HepG2 (cell line): Measurements from ENCODE around the gene RING1. TPM values are rescaled to one million over a fixed set of nuclear protein-coding genes. Genes with fewer than 3 reads are reported as not detected.
A peak's percentile ranks its signal among the peaks of the same experiment; 100 is the strongest.

Source experiments
- ATAD3A ChIP-seq: sonication (generic); formaldehyde crosslinking; IDR thresholded peaks from 2 replicates; pipeline ENCODE4 v1.4.0; 2020; ENCODE audit warnings: missing genetic modification reagents
- MEIS1 ChIP-seq: sonication (generic); formaldehyde crosslinking; IDR thresholded peaks from 2 replicates; pipeline ENCODE4 v1.9.0; 2021; ENCODE audit warnings: mild to moderate bottlenecking, missing genetic modification reagents, moderate library complexity, borderline replicate concordance
- NFATC3 ChIP-seq: sonication (generic); formaldehyde crosslinking; IDR thresholded peaks from 2 replicates; pipeline ENCODE4 v1.5.1; 2020; ENCODE audit warnings: mild to moderate bottlenecking, missing genetic modification reagents
- SNRNP70 ChIP-seq: fragments of 200-400 bp; formaldehyde crosslinking; IDR thresholded peaks from 2 replicates; pipeline ENCODE4 v1.6.1; 2017; ENCODE audit warnings: mild to moderate bottlenecking, low read depth, low read length, moderate library complexity
- ZNF12 ChIP-seq: sonication (generic); formaldehyde crosslinking; IDR thresholded peaks from 2 replicates; pipeline ENCODE4 v1.5.0; 2020; ENCODE audit warnings: missing genetic modification reagents
- polyA plus RNA-seq, 8 experiments: library from polyadenylated mRNA; depleted of rRNA in 3 of 8; stranded (reverse) in 7 of 8; unstranded in 1 of 8; fragments of >200 nt; fragmentation: Illumina TruSeq in 4 of 8; extraction: Trizol in 4 of 8; gene quantifications; 2 replicates each; pipeline versions ENCODE4 v1.2.1 to v1.2.3, GENCODE V29; 2011 to 2016; ENCODE audit warnings: low read depth in 4 of 8, missing spikeins in 1 of 8, mixed read lengths in 1 of 8; ENCODE audit not compliant: insufficient read depth in 1 of 8
- total RNA-seq, 5 experiments: library from RNA; depleted of rRNA; stranded (reverse); fragments of >200 nt; fragmentation: Illumina TruSeq; extraction: Trizol; gene quantifications; 2 replicates each; pipeline ENCODE4 v1.2.3, GENCODE V29; 2016; ENCODE audit warnings: low read depth in 1 of 5
- TF ChIP-seq, protein P1 (sequence below): sonication (generic); formaldehyde crosslinking; IDR thresholded peaks from 2 replicates; pipeline ENCODE4 v1.4.0; 2020; ENCODE audit warnings: mild to moderate bottlenecking, missing genetic modification reagents
- TF ChIP-seq, protein P2 (sequence below): IDR thresholded peaks from 2 replicates; pipeline ENCODE4 v1.6.1; 2018; ENCODE audit warnings: missing genetic modification reagents, mild to moderate bottlenecking, missing compliant biosample characterization
- TF ChIP-seq, protein P3 (sequence below): sonication (generic); formaldehyde crosslinking; IDR thresholded peaks from one replicate; pipeline ENCODE4 v1.5.1; 2020; ENCODE audit warnings: mild to moderate bottlenecking, missing genetic modification reagents; ENCODE audit errors: not compliant biosample characterization
- TF ChIP-seq, protein P4 (sequence below): IDR thresholded peaks from 2 replicates; pipeline ENCODE4 v1.4.0; 2020; ENCODE audit warnings: mild to moderate bottlenecking, missing genetic modification reagents
- TF ChIP-seq, protein P5 (sequence below): sonication (generic); formaldehyde crosslinking; IDR thresholded peaks from 2 replicates; pipeline ENCODE4 v1.8.0; 2022; ENCODE audit warnings: mild to moderate bottlenecking, missing genetic modification reagents, moderate library complexity

RING1 gene
- total and polyA plus RNA-seq, 2 of the 13 experiments (the other 11 are each of a cell fraction or from before 2014, with no cell fraction given): 23.9 to 33.6 TPM

DNA sequence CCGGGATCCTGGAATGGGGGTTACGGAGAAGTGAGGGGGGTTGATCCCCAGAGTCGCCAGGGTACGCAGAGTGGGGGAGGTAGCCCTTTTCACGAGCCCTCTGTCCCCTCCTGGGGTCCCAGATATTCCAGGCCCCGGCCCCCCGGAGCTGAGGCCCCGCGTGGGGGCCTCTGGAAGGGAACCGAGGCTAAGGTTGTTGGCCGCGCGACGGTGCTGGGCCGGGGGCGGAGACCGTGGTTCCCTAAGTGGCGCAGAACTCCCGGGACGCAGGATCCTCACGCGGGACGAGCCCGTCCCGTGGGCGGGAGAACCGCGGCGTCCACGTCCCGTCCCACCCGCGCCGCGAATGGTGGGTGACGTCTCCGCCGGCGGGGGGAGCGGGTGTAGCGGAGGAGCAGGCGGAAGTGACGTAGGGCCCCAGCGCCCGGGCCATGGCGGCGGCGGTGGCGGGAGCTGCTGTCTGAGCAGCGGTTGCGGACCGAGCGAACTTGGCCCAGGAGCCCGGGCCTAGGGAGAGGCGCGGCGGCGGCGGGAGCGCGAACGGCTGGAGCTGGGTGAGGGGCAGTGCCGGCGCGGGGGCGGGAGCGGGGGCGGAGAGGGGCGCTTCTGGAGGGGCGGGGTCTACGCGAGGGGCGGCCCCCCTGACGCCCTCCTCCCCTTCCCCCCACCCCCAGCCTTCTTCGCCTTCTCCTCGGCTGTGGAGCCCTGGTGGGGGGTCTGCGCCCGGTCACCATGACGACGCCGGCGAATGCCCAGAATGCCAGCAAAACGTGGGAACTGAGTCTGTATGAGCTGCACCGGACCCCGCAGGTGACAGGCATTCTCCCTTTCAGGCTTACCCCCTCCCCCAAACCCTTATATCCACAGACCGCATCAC is at the start of gene RING1 (continued):
- TF ChIP-seq, protein P1, sequence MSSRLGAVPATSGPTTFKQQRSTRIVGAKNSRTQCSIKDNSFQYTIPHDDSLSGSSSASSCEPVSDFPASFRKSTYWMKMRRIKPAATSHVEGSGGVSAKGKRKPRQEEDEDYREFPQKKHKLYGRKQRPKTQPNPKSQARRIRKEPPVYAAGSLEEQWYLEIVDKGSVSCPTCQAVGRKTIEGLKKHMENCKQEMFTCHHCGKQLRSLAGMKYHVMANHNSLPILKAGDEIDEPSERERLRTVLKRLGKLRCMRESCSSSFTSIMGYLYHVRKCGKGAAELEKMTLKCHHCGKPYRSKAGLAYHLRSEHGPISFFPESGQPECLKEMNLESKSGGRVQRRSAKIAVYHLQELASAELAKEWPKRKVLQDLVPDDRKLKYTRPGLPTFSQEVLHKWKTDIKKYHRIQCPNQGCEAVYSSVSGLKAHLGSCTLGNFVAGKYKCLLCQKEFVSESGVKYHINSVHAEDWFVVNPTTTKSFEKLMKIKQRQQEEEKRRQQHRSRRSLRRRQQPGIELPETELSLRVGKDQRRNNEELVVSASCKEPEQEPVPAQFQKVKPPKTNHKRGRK: no peak
- TF ChIP-seq, protein P2, sequence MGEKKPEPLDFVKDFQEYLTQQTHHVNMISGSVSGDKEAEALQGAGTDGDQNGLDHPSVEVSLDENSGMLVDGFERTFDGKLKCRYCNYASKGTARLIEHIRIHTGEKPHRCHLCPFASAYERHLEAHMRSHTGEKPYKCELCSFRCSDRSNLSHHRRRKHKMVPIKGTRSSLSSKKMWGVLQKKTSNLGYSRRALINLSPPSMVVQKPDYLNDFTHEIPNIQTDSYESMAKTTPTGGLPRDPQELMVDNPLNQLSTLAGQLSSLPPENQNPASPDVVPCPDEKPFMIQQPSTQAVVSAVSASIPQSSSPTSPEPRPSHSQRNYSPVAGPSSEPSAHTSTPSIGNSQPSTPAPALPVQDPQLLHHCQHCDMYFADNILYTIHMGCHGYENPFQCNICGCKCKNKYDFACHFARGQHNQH (CRISPR knock-in tag): peak; percentile 79; the same call in 1 of the 2 replicates
- TF ChIP-seq, protein P3, sequence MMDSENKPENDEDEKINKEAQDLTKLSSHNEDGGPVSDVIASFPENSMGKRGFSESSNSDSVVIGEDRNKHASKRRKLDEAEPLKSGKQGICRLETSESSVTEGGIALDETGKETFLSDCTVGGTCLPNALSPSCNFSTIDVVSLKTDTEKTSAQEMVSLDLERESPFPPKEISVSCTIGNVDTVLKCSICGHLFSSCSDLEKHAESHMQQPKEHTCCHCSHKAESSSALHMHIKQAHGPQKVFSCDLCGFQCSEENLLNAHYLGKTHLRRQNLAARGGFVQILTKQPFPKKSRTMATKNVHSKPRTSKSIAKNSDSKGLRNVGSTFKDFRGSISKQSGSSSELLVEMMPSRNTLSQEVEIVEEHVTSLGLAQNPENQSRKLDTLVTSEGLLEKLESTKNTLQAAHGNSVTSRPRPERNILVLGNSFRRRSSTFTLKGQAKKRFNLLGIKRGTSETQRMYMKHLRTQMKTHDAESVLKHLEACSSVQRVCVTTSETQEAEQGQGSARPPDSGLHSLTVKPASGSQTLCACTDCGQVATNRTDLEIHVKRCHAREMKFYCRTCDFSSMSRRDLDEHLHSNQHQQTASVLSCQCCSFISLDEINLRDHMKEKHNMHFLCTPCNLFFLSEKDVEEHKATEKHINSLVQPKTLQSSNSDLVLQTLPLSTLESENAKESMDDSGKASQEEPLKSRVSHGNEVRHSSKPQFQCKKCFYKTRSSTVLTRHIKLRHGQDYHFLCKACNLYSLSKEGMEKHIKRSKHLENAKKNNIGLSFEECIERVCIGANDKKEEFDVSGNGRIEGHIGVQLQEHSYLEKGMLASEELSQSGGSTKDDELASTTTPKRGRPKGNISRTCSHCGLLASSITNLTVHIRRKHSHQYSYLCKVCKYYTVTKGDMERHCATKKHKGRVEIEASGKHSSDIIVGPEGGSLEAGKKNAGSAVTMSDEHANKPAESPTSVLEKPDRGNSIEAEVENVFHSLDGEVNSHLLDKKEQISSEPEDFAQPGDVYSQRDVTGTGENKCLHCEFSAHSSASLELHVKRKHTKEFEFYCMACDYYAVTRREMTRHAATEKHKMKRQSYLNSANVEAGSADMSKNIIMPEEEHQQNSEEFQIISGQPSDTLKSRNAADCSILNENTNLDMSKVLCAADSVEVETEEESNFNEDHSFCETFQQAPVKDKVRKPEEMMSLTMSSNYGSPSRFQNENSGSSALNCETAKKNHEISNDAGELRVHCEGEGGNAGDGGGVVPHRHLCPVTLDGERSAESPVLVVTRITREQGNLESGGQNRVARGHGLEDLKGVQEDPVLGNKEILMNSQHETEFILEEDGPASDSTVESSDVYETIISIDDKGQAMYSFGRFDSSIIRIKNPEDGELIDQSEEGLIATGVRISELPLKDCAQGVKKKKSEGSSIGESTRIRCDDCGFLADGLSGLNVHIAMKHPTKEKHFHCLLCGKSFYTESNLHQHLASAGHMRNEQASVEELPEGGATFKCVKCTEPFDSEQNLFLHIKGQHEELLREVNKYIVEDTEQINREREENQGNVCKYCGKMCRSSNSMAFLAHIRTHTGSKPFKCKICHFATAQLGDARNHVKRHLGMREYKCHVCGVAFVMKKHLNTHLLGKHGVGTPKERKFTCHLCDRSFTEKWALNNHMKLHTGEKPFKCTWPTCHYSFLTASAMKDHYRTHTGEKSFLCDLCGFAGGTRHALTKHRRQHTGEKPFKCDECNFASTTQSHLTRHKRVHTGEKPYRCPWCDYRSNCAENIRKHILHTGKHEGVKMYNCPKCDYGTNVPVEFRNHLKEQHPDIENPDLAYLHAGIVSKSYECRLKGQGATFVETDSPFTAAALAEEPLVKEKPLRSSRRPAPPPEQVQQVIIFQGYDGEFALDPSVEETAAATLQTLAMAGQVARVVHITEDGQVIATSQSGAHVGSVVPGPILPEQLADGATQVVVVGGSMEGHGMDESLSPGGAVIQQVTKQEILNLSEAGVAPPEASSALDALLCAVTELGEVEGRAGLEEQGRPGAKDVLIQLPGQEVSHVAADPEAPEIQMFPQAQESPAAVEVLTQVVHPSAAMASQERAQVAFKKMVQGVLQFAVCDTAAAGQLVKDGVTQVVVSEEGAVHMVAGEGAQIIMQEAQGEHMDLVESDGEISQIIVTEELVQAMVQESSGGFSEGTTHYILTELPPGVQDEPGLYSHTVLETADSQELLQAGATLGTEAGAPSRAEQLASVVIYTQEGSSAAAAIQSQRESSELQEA (CRISPR knock-in tag): peak; percentile 86
- no peak for TF ChIP-seq NFATC3 (CRISPR knock-in tag)
- TF ChIP-seq, protein P4, sequence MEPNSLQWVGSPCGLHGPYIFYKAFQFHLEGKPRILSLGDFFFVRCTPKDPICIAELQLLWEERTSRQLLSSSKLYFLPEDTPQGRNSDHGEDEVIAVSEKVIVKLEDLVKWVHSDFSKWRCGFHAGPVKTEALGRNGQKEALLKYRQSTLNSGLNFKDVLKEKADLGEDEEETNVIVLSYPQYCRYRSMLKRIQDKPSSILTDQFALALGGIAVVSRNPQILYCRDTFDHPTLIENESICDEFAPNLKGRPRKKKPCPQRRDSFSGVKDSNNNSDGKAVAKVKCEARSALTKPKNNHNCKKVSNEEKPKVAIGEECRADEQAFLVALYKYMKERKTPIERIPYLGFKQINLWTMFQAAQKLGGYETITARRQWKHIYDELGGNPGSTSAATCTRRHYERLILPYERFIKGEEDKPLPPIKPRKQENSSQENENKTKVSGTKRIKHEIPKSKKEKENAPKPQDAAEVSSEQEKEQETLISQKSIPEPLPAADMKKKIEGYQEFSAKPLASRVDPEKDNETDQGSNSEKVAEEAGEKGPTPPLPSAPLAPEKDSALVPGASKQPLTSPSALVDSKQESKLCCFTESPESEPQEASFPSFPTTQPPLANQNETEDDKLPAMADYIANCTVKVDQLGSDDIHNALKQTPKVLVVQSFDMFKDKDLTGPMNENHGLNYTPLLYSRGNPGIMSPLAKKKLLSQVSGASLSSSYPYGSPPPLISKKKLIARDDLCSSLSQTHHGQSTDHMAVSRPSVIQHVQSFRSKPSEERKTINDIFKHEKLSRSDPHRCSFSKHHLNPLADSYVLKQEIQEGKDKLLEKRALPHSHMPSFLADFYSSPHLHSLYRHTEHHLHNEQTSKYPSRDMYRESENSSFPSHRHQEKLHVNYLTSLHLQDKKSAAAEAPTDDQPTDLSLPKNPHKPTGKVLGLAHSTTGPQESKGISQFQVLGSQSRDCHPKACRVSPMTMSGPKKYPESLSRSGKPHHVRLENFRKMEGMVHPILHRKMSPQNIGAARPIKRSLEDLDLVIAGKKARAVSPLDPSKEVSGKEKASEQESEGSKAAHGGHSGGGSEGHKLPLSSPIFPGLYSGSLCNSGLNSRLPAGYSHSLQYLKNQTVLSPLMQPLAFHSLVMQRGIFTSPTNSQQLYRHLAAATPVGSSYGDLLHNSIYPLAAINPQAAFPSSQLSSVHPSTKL: peak; percentile 66; the same call in 1 of the 2 replicates
- TF ChIP-seq, protein P5, sequence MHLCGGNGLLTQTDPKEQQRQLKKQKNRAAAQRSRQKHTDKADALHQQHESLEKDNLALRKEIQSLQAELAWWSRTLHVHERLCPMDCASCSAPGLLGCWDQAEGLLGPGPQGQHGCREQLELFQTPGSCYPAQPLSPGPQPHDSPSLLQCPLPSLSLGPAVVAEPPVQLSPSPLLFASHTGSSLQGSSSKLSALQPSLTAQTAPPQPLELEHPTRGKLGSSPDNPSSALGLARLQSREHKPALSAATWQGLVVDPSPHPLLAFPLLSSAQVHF: peak; percentile 97
- TF ChIP-seq MEIS1 (CRISPR knock-in tag): no peak; the same call in 1 of the 2 replicates
- TF ChIP-seq ZNF12: no peak; the same call in 1 of the 2 replicates
- TF ChIP-seq SNRNP70: no peak
- TF ChIP-seq ATAD3A (CRISPR knock-in tag): no peak
